H1 (cell line): ENCODE results near the gene ZNF670.

ENCODE experiments used
- BACH1 ChIP-seq: IDR thresholded peaks from 2 replicates; pipeline ENCODE4 v1.6.1; 2012; ENCODE audit warnings: low read length, improper control_type of control experiment
- CEBPB ChIP-seq: IDR thresholded peaks from 2 replicates; pipeline ENCODE4 v1.6.1; 2012; ENCODE audit warnings: low read depth, low read length
- CTCF ChIP-seq, 3 experiments: IDR thresholded peaks; 1 replicate in 2 of 3; 2 replicates in 1 of 3; pipeline versions ENCODE4 v1.5.1 to v1.6.1; 2011; ENCODE audit warnings: low read length in 3 of 3, mild to moderate bottlenecking in 3 of 3, inconsistent platforms in 2 of 3, low read depth in 1 of 3, moderate library complexity in 1 of 3; ENCODE audit not compliant: insufficient read depth in 1 of 3; ENCODE audit errors: control extremely low read depth in 1 of 3
- KDM1A ChIP-seq: fragments of 200-600, 300-600 bp; sonication (generic); IDR thresholded peaks from 2 replicates; pipeline ENCODE4 v1.7.1; 2016; ENCODE audit warnings: mild to moderate bottlenecking, low read length, borderline replicate concordance
- KDM4A ChIP-seq: IDR thresholded peaks from one replicate; pipeline ENCODE4 v1.7.1; 2012; ENCODE audit warnings: low read depth, mild to moderate bottlenecking, moderate library complexity, low read length, inconsistent platforms; ENCODE audit not compliant: severe bottlenecking
- KDM5A ChIP-seq: fragments of 200-600 bp; IDR thresholded peaks from 2 replicates; pipeline ENCODE4 v1.7.1; 2012; ENCODE audit warnings: mild to moderate bottlenecking, low read length, inconsistent platforms, mixed read lengths
- POLR2A ChIP-seq, 2 experiments: IDR thresholded peaks; 1 replicate in 1 of 2; 2 replicates in 1 of 2; pipeline ENCODE4 v1.6.1; 2011; ENCODE audit warnings: low read depth in 2 of 2, low read length in 2 of 2, mild to moderate bottlenecking in 2 of 2; ENCODE audit errors: control extremely low read depth in 1 of 2
- POLR2AphosphoS5 ChIP-seq: IDR thresholded peaks from 2 replicates; pipeline ENCODE4 v1.6.1; 2011; ENCODE audit warnings: low read depth, low read length
- RFX5 ChIP-seq: IDR thresholded peaks from 2 replicates; pipeline ENCODE4 v1.6.1; 2011; ENCODE audit warnings: low read depth, low read length, improper control_type of control experiment, borderline replicate concordance
- SIN3A ChIP-seq, 2 experiments: IDR thresholded peaks in 1 of 2; conservative IDR thresholded peaks in 1 of 2; 2 replicates each; pipeline ENCODE4 v1.6.1; 2011 to 2012; ENCODE audit warnings: low read length in 2 of 2, improper control_type of control experiment in 1 of 2, low read depth in 1 of 2, mild to moderate bottlenecking in 1 of 2
- SUZ12 ChIP-seq: fragments of 200-600 bp; sonication (generic); IDR thresholded peaks from 2 replicates; pipeline ENCODE4 v1.6.1; 2012; ENCODE audit warnings: mild to moderate bottlenecking, inconsistent platforms, low read length, moderate library complexity, mixed read lengths
- TAF1 ChIP-seq: IDR thresholded peaks from 2 replicates; pipeline ENCODE4 v1.6.1; 2011; ENCODE audit warnings: mild to moderate bottlenecking, low read depth, low read length
- ZNF274 ChIP-seq: IDR thresholded peaks from 2 replicates; pipeline ENCODE4 v1.7.0; 2012; ENCODE audit warnings: low read length, borderline replicate concordance; ENCODE audit errors: extremely low read depth

GRCh38 chr1:247113733-247114271 lies 35.2 kb upstream of the ZNF670 start:
- TF ChIP-seq SIN3A (conservative IDR thresholded peaks at IDR 0.05 in 1 of 2, IDR thresholded peaks at IDR 0.05 in 1 of 2; ENCODE audit: low read depth in 1 of 2, low read length in 2 of 2) (no peak), TAF1 (no peak), KDM1A (no peak), POLR2A (IDR thresholded peaks at IDR 0.05; ENCODE audit: control extremely low read depth in 1 of 2, low read depth in 2 of 2, low read length in 2 of 2) (no peak), CTCF (IDR thresholded peaks at IDR 0.05; ENCODE audit: control extremely low read depth in 1 of 3, insufficient read depth in 1 of 3, low read depth in 1 of 3, low read length in 3 of 3) (no peak), POLR2AphosphoS5 (no peak), RFX5 (no peak), CEBPB (no peak), KDM5A (no peak), KDM4A (no peak), SUZ12 (no peak), ZNF274 (no peak), BACH1 (no peak)
